ENCODE results near the gene BBS9. TPM values are rescaled to one million over a fixed set of nuclear protein-coding genes. Genes with fewer than 3 reads are reported as not detected.

The BBS9 gene
- total and polyA plus RNA-seq, 4 donors: 2.3 to 9.5 (median 4.5) TPM

- Histone ChIP-seq H3K9me3 (ENCODE audit: control insufficient read depth in 4 of 4, low read length in 3 of 4) (no peaks in the 10 kb centered on the region), H3K27ac (ENCODE audit: low read depth in 1 of 2, low read length in 2 of 2) (no peak overlapping the region), H3K4me1 (ENCODE audit: control insufficient read depth in 4 of 4, insufficient read depth in 4 of 4, low read length in 3 of 4) (no peaks in the 10 kb centered on the region), H3K36me3 (ENCODE audit: control insufficient read depth in 4 of 4, insufficient read depth in 3 of 4, low read depth in 1 of 4, low read length in 3 of 4) (no peaks in the 10 kb centered on the region), H3K27me3 (ENCODE audit: control insufficient read depth in 4 of 4, insufficient read depth in 4 of 4, low read length in 3 of 4) (no peaks in the 10 kb centered on the region), H3K4me3 (ENCODE audit: low read depth in 1 of 3, low read length in 3 of 3) (no peak overlapping the region), H3K9ac (ENCODE audit: low read depth in 1 of 2, low read length in 2 of 2) (no peak overlapping the region)
- TF ChIP-seq HNF4G (IDR thresholded peaks at IDR 0.05) (no peak), RAD21 (IDR thresholded peaks at IDR 0.05) (no peak), RXRA (IDR thresholded peaks at IDR 0.05) (no peak), MAX (IDR thresholded peaks at IDR 0.05) (no peak), EGR1 (IDR thresholded peaks at IDR 0.05; ENCODE audit: low read depth in 2 of 2) (no peak), FOXA1 (IDR thresholded peaks at IDR 0.05) (no peak), REST (IDR thresholded peaks at IDR 0.05) (no peak), YY1 (IDR thresholded peaks at IDR 0.05) (no peak), SP1 (IDR thresholded peaks at IDR 0.05) (no peak), GABPA (IDR thresholded peaks at IDR 0.05 in 1 of 2, conservative IDR thresholded peaks at IDR 0.05 in 1 of 2) (no peak), HNF4A (conservative IDR thresholded peaks at IDR 0.05) (no peak), JUND (IDR thresholded peaks at IDR 0.05) (no peak), NR2F2 (IDR thresholded peaks at IDR 0.05) (no peak), TAF1 (conservative IDR thresholded peaks at IDR 0.05) (no peak), FOXA2 (IDR thresholded peaks at IDR 0.05) (no peak)
- TF ChIP-seq, protein P1, sequence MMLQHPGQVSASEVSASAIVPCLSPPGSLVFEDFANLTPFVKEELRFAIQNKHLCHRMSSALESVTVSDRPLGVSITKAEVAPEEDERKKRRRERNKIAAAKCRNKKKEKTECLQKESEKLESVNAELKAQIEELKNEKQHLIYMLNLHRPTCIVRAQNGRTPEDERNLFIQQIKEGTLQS (IDR thresholded peaks at IDR 0.05): no peak
- TF ChIP-seq, protein P2, sequence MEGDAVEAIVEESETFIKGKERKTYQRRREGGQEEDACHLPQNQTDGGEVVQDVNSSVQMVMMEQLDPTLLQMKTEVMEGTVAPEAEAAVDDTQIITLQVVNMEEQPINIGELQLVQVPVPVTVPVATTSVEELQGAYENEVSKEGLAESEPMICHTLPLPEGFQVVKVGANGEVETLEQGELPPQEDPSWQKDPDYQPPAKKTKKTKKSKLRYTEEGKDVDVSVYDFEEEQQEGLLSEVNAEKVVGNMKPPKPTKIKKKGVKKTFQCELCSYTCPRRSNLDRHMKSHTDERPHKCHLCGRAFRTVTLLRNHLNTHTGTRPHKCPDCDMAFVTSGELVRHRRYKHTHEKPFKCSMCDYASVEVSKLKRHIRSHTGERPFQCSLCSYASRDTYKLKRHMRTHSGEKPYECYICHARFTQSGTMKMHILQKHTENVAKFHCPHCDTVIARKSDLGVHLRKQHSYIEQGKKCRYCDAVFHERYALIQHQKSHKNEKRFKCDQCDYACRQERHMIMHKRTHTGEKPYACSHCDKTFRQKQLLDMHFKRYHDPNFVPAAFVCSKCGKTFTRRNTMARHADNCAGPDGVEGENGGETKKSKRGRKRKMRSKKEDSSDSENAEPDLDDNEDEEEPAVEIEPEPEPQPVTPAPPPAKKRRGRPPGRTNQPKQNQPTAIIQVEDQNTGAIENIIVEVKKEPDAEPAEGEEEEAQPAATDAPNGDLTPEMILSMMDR (IDR thresholded peaks at IDR 0.05; ENCODE audit: low read depth, low read length, missing input control): no peak
- TF ChIP-seq, protein P3, sequence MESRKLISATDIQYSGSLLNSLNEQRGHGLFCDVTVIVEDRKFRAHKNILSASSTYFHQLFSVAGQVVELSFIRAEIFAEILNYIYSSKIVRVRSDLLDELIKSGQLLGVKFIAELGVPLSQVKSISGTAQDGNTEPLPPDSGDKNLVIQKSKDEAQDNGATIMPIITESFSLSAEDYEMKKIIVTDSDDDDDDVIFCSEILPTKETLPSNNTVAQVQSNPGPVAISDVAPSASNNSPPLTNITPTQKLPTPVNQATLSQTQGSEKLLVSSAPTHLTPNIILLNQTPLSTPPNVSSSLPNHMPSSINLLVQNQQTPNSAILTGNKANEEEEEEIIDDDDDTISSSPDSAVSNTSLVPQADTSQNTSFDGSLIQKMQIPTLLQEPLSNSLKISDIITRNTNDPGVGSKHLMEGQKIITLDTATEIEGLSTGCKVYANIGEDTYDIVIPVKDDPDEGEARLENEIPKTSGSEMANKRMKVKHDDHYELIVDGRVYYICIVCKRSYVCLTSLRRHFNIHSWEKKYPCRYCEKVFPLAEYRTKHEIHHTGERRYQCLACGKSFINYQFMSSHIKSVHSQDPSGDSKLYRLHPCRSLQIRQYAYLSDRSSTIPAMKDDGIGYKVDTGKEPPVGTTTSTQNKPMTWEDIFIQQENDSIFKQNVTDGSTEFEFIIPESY (IDR thresholded peaks at IDR 0.05): no peak
- no peak for DNase-seq (ENCODE audit: low spot score)
Measured at GRCh38 chr7:33494474-33494873, 365.1 kb downstream of the BBS9 start.
